ENCODE measurements around the gene SPPL2B.
A peak's percentile ranks its signal among the peaks of the same experiment; 100 is the strongest.

The SPPL2B gene

GRCh38 chr19:2334986-2335846, 6.7 kb downstream of the SPPL2B start:
- H3K4me3 ChIP-seq (ENCODE audit: low read length): no peak overlapping the region
- peak; percentile 13 for DNase-seq (ENCODE audit: low read depth)
- no peak overlapping the region for H3K9ac ChIP-seq (ENCODE audit: low read length)
- no peaks in the 10 kb centered on the region for H3K27me3 ChIP-seq (replicated peaks; ENCODE audit: control insufficient read depth, insufficient read depth, low read length)
- H3K9me3 ChIP-seq (ENCODE audit: control insufficient read depth, low read length): no peaks in the 10 kb centered on the region
- H3K36me3 ChIP-seq (ENCODE audit: control insufficient read depth, insufficient read depth, low read length, severe bottlenecking): peaks cover 8% of the 10 kb centered on the region
- peaks cover 12% of the 10 kb centered on the region for H3K4me1 ChIP-seq (ENCODE audit: control insufficient read depth, insufficient read depth, low read length)

- Histone ChIP-seq H3K4me3 (ENCODE audit: low read length) (no peak overlapping the region), H3K4me1 (ENCODE audit: control insufficient read depth, insufficient read depth, low read length) (peaks cover 5% of the 10 kb centered on the region), H3K9ac (ENCODE audit: low read length) (no peak overlapping the region), H3K9me3 (ENCODE audit: control insufficient read depth, low read length) (no peaks in the 10 kb centered on the region), H3K27me3 (replicated peaks; ENCODE audit: control insufficient read depth, insufficient read depth, low read length) (no peaks in the 10 kb centered on the region), H3K36me3 (ENCODE audit: control insufficient read depth, insufficient read depth, low read length, severe bottlenecking) (peaks cover 9% of the 10 kb centered on the region)
- no peak for DNase-seq (ENCODE audit: low read depth)
These were observed 7.4 kb downstream of the SPPL2B start for GRCh38 chr19:2335848-2336247.

GRCh38 chr19:2336528-2337328, 8.2 kb downstream of the SPPL2B start:
- Histone ChIP-seq H3K27me3 (replicated peaks; ENCODE audit: control insufficient read depth, insufficient read depth, low read length) (no peaks in the 10 kb centered on the region), H3K4me1 (ENCODE audit: control insufficient read depth, insufficient read depth, low read length) (peaks cover 5% of the 10 kb centered on the region), H3K9ac (ENCODE audit: low read length) (no peak overlapping the region), H3K36me3 (ENCODE audit: control insufficient read depth, insufficient read depth, low read length, severe bottlenecking) (peaks cover 14% of the 10 kb centered on the region), H3K9me3 (ENCODE audit: control insufficient read depth, low read length) (no peaks in the 10 kb centered on the region), H3K4me3 (ENCODE audit: low read length) (no peak overlapping the region)
- no peak for DNase-seq (ENCODE audit: low read depth)

GRCh38 chr19:2337329-2337707, 8.8 kb downstream of the SPPL2B start:
- Histone ChIP-seq H3K36me3 (ENCODE audit: control insufficient read depth, insufficient read depth, low read length, severe bottlenecking) (peaks cover 16% of the 10 kb centered on the region), H3K27me3 (replicated peaks; ENCODE audit: control insufficient read depth, insufficient read depth, low read length) (no peaks in the 10 kb centered on the region), H3K4me3 (ENCODE audit: low read length) (no peak overlapping the region), H3K9ac (ENCODE audit: low read length) (no peak overlapping the region), H3K4me1 (ENCODE audit: control insufficient read depth, insufficient read depth, low read length) (peaks cover 3% of the 10 kb centered on the region), H3K9me3 (ENCODE audit: control insufficient read depth, low read length) (no peaks in the 10 kb centered on the region)
- no peak for DNase-seq (ENCODE audit: low read depth)

GRCh38 chr19:2338055-2338615, 9.7 kb downstream of the SPPL2B start:
- Histone ChIP-seq H3K27me3 (replicated peaks; ENCODE audit: control insufficient read depth, insufficient read depth, low read length) (no peaks in the 10 kb centered on the region), H3K4me3 (ENCODE audit: low read length) (no peak overlapping the region)
- DNase-seq (ENCODE audit: low read depth): no peak

GRCh38 chr19:2338751-2339643, 10.5 kb downstream of the SPPL2B start:
- Histone ChIP-seq H3K27me3 (replicated peaks; ENCODE audit: control insufficient read depth, insufficient read depth, low read length) (no peaks in the 10 kb centered on the region), H3K36me3 (ENCODE audit: control insufficient read depth, insufficient read depth, low read length, severe bottlenecking) (peaks cover 16% of the 10 kb centered on the region), H3K9ac (ENCODE audit: low read length) (no peak overlapping the region), H3K9me3 (ENCODE audit: control insufficient read depth, low read length) (no peaks in the 10 kb centered on the region), H3K4me3 (ENCODE audit: low read length) (no peak overlapping the region), H3K4me1 (ENCODE audit: control insufficient read depth, insufficient read depth, low read length) (no peaks in the 10 kb centered on the region)
- no peak for DNase-seq (ENCODE audit: low read depth)

More at GRCh38 chr19:2338055-2338615, 9.7 kb downstream of the SPPL2B start:
- no peaks in the 10 kb centered on the region for H3K9me3 ChIP-seq (ENCODE audit: control insufficient read depth, low read length)
- H3K4me1 ChIP-seq (ENCODE audit: control insufficient read depth, insufficient read depth, low read length): no peaks in the 10 kb centered on the region
- peaks cover 16% of the 10 kb centered on the region for H3K36me3 ChIP-seq (ENCODE audit: control insufficient read depth, insufficient read depth, low read length, severe bottlenecking)
- no peak overlapping the region for H3K9ac ChIP-seq (ENCODE audit: low read length)

GRCh38 chr19:2339644-2340310, 11.3 kb downstream of the SPPL2B start:
- no peak for DNase-seq (ENCODE audit: low read depth)
- no peaks in the 10 kb centered on the region for H3K9me3 ChIP-seq (ENCODE audit: control insufficient read depth, low read length)
- H3K4me3 ChIP-seq (ENCODE audit: low read length): no peak overlapping the region
- no peak overlapping the region for H3K9ac ChIP-seq (ENCODE audit: low read length)
- no peaks in the 10 kb centered on the region for H3K4me1 ChIP-seq (ENCODE audit: control insufficient read depth, insufficient read depth, low read length)
- H3K27me3 ChIP-seq (replicated peaks; ENCODE audit: control insufficient read depth, insufficient read depth, low read length): no peaks in the 10 kb centered on the region
- H3K36me3 ChIP-seq (ENCODE audit: control insufficient read depth, insufficient read depth, low read length, severe bottlenecking): peaks cover 16% of the 10 kb centered on the region

- Histone ChIP-seq H3K9ac (ENCODE audit: low read length) (no peak overlapping the region), H3K9me3 (ENCODE audit: control insufficient read depth, low read length) (no peaks in the 10 kb centered on the region), H3K4me3 (ENCODE audit: low read length) (no peak overlapping the region), H3K36me3 (ENCODE audit: control insufficient read depth, insufficient read depth, low read length, severe bottlenecking) (peaks cover 16% of the 10 kb centered on the region), H3K27me3 (replicated peaks; ENCODE audit: control insufficient read depth, insufficient read depth, low read length) (no peaks in the 10 kb centered on the region), H3K4me1 (ENCODE audit: control insufficient read depth, insufficient read depth, low read length) (no peaks in the 10 kb centered on the region)
- DNase-seq (ENCODE audit: low read depth): no peak
These were observed 12.2 kb downstream of the SPPL2B start for GRCh38 chr19:2340496-2341243.

- Histone ChIP-seq H3K9me3 (ENCODE audit: control insufficient read depth, low read length) (no peaks in the 10 kb centered on the region), H3K27me3 (replicated peaks; ENCODE audit: control insufficient read depth, insufficient read depth, low read length) (no peaks in the 10 kb centered on the region), H3K36me3 (ENCODE audit: control insufficient read depth, insufficient read depth, low read length, severe bottlenecking) (peaks cover 20% of the 10 kb centered on the region), H3K9ac (ENCODE audit: low read length) (no peak overlapping the region), H3K4me1 (ENCODE audit: control insufficient read depth, insufficient read depth, low read length) (no peaks in the 10 kb centered on the region), H3K4me3 (ENCODE audit: low read length) (no peak overlapping the region)
- DNase-seq (ENCODE audit: low read depth): no peak
These were observed 12.8 kb downstream of the SPPL2B start for GRCh38 chr19:2341244-2341751.

GRCh38 chr19:2341982-2342381, 13.5 kb downstream of the SPPL2B start:
- no peaks in the 10 kb centered on the region for H3K27me3 ChIP-seq (replicated peaks; ENCODE audit: control insufficient read depth, insufficient read depth, low read length)
- no peak overlapping the region for H3K9ac ChIP-seq (ENCODE audit: low read length)
- no peaks in the 10 kb centered on the region for H3K4me1 ChIP-seq (ENCODE audit: control insufficient read depth, insufficient read depth, low read length)
- peaks cover 20% of the 10 kb centered on the region for H3K36me3 ChIP-seq (ENCODE audit: control insufficient read depth, insufficient read depth, low read length, severe bottlenecking)
- H3K4me3 ChIP-seq (ENCODE audit: low read length): no peak overlapping the region
- DNase-seq (ENCODE audit: low read depth): no peak
- H3K9me3 ChIP-seq (ENCODE audit: control insufficient read depth, low read length): no peaks in the 10 kb centered on the region

Measured in adipocyte (in vitro differentiated cells).